Activated CD4-positive, alpha-beta T cell treated with anti-CD3 and anti-CD28 coated beads for 24 hours (primary cell): ENCODE measurements around the gene AKT2.

Experiments
- DNase-seq, 2 donors: peaks; one replicate each; pipeline ENCODE4 v3.0.0-alpha.2; 2020; ENCODE audit warnings: low read depth in 2 of 2

The AKT2 gene

DNA sequence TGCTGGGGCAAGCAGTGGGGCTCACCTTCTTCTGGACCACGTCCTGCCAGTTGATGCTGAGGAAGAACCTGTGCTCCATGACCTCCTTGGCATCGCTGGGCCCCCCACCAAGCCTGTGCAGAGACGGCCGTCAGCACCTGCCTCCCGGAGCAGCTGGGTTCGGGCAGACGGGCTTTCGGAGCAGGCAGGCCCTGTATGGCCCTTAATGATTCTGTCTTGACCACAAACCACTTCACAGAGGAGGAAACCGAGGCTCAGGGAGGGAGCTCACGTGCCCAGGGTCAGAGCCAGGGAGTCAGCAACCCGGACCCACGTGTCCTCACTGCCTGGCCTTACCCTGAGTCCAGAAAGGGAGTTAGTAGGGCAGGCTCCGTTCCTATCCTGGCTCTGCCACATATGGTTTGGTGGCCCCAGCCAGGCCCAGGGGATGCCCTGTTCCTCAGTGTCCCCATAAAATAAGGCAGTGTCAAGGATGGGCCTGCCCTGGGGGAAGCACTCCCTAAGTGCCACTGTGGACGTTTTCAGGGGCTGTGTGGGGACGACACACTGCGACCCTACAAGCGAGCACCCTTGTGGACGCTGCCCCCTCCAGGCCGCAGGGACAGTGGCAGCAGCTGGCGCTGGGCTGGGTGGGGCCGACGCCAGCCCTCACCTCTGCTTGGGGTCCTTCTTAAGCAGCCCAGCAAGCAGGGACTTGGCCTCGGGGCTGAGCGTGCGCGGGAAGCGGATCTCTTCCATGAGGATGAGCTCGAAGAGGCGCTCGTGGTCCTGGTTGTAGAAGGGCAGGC lies 49.7 kb downstream of the AKT2 start:
- no peak for DNase-seq

DNA sequence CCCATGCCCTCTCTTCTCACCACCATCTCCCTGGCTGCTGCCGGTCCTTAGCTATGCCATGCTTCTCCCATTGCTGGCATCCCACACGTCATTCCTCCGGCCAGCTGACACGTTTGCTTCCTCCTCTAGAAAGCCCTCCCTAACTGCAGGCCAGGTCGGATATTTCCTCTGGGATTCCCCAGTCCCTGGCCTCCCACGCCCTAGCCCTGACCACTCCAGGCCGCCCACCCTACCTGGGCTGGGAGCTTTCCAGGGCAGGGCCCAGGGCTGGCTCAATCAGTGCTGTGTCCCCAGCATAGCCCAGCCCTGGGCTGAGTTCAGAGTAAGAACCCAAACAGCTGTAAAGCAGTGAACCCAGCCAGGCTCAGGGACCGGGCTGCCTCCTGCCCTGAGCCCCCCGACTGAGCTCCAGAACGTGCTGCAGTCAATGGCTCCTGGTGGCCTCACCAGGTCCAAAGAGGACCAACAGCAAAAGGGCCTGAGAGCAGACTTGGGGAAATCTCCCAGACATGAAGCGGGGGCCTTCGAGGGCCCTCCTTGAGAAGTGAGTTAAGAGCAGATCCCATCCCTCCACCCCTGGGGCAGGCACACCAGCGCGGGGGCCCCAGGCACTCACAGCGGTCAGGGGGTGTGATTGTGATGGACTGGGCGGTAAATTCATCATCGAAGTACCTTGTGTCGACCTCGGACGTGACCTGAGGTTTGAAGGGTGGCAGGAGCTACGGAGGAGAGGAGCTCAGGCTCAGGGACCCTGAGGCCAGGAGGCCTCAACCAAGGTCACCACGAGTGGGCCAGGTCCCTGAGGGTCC lies 50.5 kb downstream of the AKT2 start:
- no peak for DNase-seq

DNA sequence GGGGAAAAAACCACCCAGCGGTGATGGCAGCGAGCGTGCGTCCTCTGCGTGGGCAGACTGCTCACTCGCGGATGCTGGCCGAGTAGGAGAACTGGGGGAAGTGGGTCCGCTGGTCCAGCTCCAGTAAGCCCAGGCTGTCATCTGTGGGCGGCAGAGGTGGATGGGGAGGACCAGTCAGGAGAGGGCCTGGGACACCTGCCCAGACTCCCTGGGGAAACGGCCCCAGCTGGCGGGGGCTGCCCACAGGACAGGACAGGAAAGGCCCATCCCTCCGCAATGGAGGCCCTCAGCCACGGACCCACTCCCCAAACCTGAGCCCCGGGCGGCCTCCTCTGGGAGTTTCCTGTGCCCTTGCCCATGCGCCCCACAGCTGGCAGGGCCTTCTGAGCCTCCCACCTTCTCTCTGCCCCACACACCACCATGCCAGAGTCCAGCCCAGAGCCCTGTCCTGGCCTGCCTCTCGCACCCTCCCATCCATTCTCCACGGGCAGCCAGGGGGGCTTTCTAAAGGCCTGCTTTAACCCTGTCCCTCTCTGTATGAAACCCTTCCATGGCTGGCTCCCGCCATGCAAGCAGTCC lies 51.2 kb downstream of the AKT2 start:
- no peak for DNase-seq

DNA sequence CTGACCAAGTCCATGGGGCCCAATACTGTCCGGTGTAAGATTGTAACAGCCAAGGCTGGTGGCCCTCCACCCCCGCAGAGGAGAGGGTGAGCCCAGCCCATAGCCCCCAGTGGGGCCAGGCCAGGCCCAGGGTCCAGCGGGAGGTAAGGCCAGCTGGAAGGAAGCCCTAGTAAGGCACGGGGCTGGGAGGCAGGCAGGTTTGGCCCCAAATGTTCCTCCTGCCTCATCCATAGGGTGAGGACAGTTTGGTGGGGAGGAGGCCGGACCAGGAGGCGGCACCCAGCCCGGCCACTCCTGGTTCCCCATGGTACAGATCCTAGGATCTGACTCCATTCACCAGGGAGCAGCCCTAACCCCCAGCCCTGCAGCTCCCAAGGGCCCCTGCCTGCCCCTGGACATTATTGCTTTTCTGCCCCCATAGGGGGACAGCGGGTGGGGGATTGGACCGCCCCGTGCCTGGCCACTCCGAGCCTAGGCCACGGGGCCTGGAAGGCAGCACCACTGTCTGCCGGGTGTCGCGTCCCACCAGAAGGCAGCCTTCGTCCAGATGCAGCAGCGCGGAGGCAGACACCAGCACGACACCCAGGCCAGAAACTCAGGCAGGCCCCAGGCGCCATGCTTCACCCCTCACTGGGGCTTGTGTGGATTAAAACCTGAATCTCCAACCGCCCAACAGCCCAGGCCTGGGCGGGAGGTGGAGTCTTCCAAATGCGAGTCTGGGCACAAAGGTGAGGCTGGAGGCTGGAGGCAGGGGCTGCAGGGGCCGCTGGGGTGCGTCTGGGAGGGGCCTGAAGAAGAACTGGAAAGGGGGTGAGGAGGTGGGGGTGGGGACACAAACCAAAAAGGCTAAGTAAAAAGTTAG lies 52.0 kb downstream of the AKT2 start:
- DNase-seq: no peak

DNA sequence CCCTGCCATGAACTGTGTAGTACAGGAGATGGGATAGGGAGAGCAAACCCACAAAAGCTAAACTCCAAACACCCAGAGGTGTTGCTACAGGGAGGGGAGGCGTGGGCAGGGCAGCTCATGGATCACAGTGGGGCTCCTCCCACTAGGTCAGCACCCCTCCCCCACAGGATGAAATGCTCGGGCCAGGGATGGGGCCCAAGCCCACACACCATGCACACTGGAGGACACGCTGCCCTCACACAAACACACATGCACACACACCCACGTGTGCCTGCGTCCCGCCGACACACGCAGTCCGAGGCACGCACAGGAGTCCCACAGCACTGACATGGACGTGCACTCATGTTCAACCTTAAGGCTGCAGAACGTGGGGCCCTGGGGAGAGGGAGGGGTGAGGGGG lies 52.7 kb downstream of the AKT2 start:
- DNase-seq: no peak

DNA sequence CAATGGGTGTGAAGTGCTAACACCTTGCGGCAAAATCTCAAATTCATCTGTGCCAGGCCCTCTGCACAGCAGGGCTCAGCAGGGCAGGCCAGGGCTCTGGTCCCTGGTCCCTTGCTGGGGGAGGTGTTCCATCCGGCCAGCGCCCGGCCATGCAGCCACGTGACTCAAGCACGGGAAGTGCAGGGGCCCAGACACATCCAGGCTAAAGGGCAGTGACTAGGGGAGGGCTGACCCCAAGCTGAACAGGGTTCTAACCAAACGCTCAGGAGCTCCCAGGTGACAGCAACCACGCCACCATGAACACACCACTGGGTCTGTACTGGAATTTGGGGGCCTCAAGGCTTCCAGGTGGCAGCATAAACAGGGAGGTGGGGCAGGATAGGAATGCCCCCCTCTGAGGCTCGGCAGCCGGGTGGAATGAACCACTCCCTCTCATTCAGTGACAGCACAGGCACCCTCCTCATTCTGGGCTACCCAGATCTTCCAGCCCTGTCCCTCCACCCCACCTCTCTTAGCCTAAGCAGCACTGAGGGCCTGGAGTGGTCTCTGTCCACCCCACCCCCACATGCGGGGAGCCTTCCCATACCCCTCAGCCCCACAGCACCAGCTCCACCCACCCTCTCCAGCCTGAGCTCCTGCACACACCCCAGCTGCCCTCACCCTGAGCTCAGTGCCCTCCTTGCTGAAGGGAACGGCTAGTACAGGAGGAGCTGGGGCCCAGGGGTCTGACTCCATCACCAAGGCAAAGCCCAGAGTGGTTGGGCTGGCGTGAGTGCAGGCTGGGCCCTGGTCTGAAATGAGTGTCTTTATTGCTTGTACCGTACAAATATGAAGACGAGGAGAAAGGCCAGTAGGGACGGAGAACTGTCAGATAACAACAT lies 53.4 kb downstream of the AKT2 start:
- DNase-seq: no peak

DNA sequence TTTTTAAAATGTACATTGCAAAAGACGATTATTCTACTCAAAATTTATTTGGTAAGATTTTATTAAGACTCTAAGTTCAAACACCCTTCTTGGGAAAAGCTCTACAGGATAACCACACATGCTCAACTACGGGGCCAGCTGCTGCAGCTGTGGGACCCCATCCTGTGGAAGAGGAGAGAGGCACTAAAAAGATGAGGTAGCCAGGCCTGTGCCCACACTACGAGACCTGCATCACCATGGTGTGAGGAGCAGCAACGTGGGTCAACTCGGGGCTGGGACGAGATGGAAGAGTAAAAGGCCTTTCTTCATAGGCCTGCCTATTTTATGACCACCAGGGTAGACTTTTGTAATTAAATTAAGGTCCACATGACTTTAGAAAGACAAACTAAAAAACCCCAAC lies 54.1 kb downstream of the AKT2 start:
- no peak for DNase-seq

DNA sequence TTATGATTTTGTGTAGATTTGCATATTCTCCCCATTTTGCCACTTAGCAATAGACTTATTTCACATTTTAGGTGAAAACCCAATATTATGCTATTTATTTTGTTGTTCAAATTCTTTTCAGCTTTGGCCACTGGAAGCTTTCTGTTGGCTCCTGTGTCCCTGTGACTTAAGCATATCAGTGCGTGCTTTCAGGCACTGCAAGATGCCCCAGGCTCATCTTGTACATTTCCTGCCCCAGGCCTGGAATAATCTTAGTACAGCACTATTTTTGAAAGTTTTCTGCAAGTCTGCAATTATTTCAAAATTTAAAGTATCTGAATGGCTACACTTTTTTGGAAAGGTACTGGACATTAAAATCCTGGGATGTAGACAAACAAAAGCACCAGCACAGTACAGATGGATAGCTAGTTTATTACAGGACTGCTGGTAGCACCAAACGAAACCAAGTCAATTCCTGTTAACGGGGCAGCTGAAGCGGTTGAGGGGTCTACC lies 55.2 kb downstream of the AKT2 start:
- no peak for DNase-seq

DNA sequence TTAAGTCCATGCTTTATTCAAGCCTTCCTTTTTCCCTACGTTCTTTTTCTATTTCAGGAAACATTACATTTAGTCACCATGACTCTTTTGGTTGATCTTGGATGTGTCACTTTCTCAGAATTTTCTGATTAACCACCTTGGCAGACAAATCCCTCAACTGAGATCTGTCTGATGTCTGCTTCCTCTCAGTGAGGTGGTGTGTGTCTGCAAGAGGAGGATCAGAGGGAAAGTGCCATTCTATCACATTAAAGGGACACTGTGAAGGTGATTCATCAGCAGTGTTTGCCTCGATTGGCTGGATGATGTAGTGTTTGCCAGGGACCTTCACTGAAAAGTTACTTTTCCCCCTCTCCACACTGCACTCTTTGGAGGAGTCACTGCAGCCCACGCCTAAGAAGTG lies 55.7 kb downstream of the AKT2 start:
- DNase-seq: no peak

DNA sequence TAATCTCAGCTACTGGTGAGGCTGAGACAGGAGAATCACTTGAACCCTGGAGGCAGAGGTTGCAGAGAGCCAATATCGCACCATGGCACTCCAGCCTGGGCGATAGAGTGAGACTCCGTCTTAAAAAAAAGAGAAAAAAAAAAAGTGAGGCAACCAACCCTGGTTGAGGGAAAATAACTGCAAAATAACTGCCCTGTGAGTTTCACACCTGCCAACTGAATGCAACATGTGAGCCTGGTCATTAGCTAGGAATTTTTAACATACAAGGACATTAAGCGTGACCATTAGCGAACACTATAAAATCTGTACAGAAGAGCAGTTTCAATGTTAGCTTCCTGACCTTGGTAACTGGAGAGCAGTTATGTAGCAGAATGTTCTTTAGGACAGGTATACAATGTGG lies 56.3 kb downstream of the AKT2 start:
- DNase-seq: no peak

DNA sequence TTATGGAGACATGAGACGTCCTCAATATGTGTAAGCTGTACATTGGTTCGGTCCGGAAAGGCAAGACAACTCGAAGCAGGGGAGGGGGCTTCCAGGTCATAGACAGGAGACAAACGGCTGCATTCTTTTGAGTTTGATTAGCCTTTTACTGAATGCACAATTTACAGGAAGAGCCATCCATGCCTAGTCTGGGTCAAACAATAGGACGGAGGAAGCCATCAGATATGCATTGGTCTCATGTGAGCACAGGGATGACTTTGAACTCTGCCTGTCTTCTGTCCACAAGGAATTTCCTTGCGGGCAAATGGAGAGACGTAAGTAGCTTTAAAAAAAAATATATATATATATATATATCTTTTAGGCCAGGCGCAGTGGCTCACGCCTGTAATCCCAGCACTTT lies 56.8 kb downstream of the AKT2 start:
- DNase-seq: no peak

DNA sequence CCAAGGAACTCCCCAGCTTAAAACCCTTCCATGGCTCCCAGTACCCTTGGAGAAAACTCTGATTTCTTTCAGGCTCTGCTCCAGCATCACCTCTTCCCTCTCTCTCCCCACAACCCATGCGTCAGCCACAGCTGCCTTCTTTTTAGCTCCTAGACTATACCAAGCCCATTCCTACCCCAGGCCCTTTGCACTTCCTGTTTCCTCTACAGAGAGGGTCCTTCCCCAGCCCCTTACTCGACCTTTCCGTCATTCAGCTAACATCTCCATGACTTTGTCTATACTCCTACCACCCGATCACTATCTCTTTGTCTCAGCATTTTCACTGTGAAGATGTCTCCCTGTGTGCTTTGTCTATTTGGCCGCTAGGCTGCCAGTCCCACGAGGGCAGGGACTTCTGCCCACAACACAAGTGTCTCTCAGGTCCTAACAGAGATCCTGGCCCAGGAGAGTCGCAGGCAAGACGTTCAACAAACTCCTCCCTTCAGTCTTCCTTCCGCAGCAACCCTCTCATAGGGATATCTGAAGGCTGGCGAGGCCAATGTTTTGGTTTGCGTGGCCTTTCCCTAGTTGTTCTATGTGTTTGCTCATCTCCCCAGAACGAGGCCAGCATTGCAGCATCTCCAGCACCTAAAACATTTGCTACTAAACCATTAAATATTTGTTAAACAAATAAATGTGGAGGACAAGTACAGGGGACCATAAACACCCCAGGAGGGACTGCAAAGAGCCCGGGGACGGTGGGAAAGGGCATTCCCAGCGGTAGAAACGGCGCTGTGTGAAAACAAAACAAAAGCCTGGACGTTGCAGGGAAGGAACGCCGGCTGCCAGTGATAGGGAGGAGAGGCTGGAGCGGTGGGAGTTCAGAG lies 59.5 kb downstream of the AKT2 start:
- DNase-seq: no peak

DNA sequence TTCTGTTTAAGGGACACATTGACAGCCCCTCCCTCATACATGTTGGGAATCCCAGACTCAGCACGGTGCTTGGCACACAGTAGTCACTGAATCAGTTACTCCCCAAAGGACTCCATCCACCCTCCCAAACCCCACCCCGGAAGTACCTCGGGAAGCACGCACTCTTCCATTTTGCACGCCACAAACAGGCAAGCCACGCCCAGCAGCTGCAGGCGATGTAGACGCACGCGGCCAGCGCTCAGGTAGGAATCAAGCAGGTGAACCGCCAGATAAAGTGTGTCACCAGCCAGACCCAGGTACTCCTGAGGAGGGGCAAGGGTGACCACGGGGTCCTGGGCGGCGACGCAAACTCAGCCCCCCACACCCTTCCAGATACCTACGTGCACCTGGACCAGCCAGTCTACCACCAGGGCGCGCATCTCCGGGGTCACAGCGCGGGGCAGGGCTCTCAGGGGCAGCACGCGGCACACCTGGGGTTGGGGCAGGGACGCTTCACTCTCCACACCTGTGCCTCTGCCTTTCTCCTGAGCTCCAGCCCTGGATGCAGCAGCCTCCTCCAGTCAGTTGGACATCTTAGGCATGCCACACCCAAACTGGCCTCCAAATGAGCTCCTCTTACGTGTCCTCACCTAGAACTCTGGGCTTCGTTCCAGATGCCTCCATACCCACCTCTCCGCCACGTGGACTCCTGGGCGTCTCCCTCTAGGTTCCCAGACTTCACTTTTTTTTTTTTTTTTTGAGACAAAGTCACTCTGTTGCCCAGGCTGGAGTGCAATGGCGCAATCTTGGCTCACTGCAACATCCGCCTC lies 60.6 kb downstream of the AKT2 start:
- DNase-seq: no peak

DNA sequence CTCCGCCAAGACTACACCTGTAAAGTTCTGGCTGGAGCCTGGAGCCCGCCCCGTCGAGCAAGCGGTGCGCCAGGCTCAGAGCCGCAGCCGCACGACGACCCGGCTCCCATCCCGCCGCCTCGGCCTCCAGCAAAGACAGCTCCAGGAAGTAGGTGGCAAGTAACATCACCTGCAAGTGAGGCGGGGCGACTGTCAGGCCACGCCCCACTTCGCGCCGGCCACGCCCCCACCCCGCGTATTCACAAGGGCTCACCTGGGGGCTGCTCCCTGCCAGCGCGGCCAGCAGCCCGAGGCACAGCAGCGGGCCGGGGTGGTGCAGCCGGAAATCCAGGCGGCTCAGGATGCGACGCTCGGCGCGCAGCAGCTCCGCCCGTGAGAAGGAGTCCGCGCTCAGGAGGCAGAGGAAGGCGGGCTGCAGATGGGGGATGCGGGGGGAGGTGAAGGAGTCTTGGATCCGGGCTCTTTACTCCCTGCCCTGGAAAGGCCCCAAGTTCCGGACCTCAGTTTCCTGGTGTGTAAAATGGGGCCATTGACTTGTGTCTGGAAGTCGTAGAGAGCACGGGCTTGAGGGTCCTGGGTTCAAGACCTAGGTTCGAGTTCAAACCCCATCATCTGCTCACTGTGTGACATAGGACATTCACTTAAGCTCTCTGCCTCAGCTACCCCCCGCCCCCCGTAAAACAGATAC lies 61.9 kb downstream of the AKT2 start:
- no peak for DNase-seq

DNA sequence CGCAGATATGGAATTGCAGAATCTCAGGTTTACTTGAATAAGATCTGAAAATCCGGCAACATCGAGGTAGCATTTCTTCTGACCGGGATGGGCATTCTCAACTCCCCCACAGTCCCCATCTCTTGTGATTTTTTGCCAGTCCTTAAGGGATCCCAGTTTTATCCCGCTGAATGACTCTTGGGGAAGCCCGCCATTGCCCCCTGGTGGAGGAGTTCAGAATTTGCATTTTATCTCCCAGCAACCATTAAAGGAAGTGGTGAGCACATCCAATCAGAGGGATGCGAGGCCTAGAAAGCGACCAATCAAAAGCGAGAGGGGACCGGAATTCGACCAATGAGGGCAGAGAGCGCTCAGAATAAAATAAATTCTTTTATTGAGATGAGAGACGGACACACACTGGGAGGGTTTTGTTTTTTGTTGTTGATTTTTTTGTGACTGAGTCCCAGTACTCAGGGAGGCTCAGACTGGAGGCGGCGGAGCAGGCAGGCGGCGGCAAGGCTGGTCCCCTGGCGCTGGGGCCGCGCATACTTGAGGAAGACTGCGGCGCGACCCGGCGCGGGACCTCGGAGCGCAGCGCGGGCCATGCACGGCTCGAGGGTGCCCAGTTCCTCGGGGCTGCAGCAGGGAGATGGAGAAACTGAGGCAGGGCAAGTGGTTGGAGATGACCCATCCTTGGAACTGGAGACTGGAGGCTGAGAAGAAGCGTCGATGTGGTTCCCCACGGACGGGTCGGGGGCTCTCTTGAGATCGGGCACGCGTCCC lies 63.1 kb downstream of the AKT2 start:
- peak; percentile 53 to 56 for DNase-seq

DNA sequence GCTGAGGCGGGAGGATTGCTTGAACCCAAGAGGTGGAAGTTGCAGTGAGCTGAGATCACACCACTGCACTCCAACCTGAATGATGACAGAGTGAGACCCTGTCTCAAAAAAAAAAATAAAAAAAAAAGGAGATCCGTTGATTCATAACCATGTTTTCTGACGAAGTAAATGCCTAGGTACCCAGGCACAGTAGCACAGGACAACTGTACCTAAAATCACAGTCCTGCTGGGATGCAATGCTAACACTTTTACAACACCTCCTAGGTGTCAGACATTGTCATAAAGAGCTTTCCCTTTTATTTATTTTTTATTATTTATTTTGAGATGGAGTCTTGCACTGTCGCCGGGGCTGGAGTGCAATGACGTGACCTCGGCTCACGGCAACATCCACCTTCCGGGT lies 64.5 kb downstream of the AKT2 start:
- no peak for DNase-seq

DNA sequence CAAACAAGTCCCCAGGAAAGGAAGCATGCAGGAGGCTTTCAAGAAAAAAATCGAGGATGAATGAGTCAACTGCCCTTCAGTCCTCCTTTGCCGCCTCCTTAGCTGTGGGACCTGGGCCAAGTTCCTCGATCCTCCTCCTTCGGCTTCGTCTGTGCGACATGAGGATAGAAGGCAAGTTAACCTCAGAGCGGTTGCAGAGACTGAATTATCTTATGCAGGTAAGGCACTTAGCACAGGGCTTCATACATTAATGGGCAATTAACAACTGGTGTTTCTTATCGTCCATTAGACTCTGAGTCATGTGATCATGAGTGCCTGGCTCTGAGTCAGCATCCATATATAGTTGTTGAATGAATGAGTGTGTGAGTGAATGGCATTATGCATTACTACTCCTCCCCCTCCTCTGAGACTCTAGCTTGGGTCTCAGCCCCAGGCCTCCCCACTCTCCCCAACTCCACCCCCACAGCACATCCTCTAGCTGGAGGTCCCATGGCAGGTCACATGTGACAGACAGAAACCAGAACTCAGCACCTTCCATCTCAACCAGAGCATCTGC lies 65.3 kb downstream of the AKT2 start:
- no peak for DNase-seq
